PC-3 (cell line): ENCODE results near the gene CHTF8. TPM values are rescaled to one million over a fixed set of nuclear protein-coding genes. Genes with fewer than 3 reads are reported as not detected.

Source experiments
- ATAC-seq: fragments of 200-7000 bp; cut with Tn5 transposase; 2 replicates; pipeline ENCODE4 v1.9.1; 2020; ENCODE audit warnings: mild to moderate bottlenecking, moderate library complexity
- BruUV-seq: library from RNA; stranded (reverse); fragments of 400-500 nt; replicated peaks from 2 replicates; lab custom pipeline; 2021; lab: Mats Ljungman, UMichigan
- CTCF ChIA-PET: fragments of 300-600 bp; sonication (Branson Sonifier 250); formaldehyde crosslinking; loops from one replicate; lab custom pipeline; 2022; ENCODE audit warnings: antibody characterized with exemption; lab: Charles Lee
- POLR2A ChIA-PET: fragments of 300-600 bp; sonication (Branson Sonifier 250); formaldehyde crosslinking; loops from one replicate; lab custom pipeline; 2022; ENCODE audit warnings: antibody characterized with exemption; ENCODE audit not compliant: unreplicated experiment; lab: Charles Lee
- DNase-seq: peaks from one replicate; pipeline ENCODE4 v3.0.0-alpha.2; 2015
- H2AFZ ChIP-seq: fragments of 300-600 bp; sonication (generic); 2 replicates; pipeline ENCODE4 v1.6.0; 2016; ENCODE audit warnings: antibody characterized with exemption, low read length
- H3F3A ChIP-seq: fragments of 300-600 bp; sonication (generic); one replicate; pipeline ENCODE4 v1.6.0; 2017; ENCODE audit warnings: antibody characterized with exemption, low read length, control low read depth, mild to moderate bottlenecking; ENCODE audit not compliant: unreplicated experiment
- H3K27ac ChIP-seq: fragments of 300-600 bp; sonication (generic); 2 replicates; pipeline ENCODE4 v1.5.1; 2016; ENCODE audit warnings: mild to moderate bottlenecking, low read length
- H3K27me3 ChIP-seq: fragments of 300-600 bp; sonication (generic); 2 replicates; pipeline ENCODE4 v1.6.1; 2016; ENCODE audit warnings: low read length, mixed read lengths
- H3K36me3 ChIP-seq: fragments of 300-600 bp; sonication (generic); 2 replicates; pipeline ENCODE4 v1.6.1; 2016; ENCODE audit warnings: low read depth, mixed run types, low read length, mixed read lengths
- H3K4me1 ChIP-seq: fragments of 300-600 bp; sonication (generic); 2 replicates; pipeline ENCODE4 v1.5.1; 2016; ENCODE audit warnings: low read length; ENCODE audit not compliant: insufficient read depth
- H3K4me2 ChIP-seq: fragments of 300-600 bp; sonication (generic); 2 replicates; pipeline ENCODE4 v1.6.0; 2016; ENCODE audit warnings: low read length
- H3K4me3 ChIP-seq: fragments of 300-600 bp; sonication (generic); 2 replicates; pipeline ENCODE4 v1.5.1; 2016; ENCODE audit warnings: mild to moderate bottlenecking, low read length, mixed read lengths
- H3K79me2 ChIP-seq: fragments of 300-600 bp; sonication (generic); 2 replicates; pipeline ENCODE4 v1.6.1; 2017; ENCODE audit warnings: low read length, mixed read lengths
- H3K9ac ChIP-seq: fragments of 300-600 bp; sonication (generic); 2 replicates; pipeline ENCODE4 v1.6.0; 2016; ENCODE audit warnings: mild to moderate bottlenecking, low read length
- H3K9me2 ChIP-seq: fragments of 300-600 bp; sonication (generic); replicated peaks from 2 replicates; pipeline ENCODE4 v1.6.1; 2016; ENCODE audit warnings: mixed run types, low read length, mixed read lengths
- H3K9me3 ChIP-seq: fragments of 300-600 bp; sonication (generic); 2 replicates; pipeline ENCODE4 v1.6.1; 2016; ENCODE audit warnings: low read length, mixed read lengths
- H4K20me1 ChIP-seq: fragments of 300-600 bp; sonication (generic); 2 replicates; pipeline ENCODE4 v1.6.1; 2016; ENCODE audit warnings: low read length, mixed read lengths
- CTCF ChIP-seq: fragments of 300-600 bp; sonication (generic); conservative IDR thresholded peaks from 2 replicates; pipeline ENCODE4 v1.5.1; 2017; ENCODE audit warnings: antibody characterized with exemption, low read depth, mild to moderate bottlenecking, low read length
- EZH2 ChIP-seq: fragments of 300-600 bp; sonication (generic); IDR thresholded peaks from one replicate; pipeline ENCODE4 v1.6.1; 2017; ENCODE audit warnings: antibody characterized with exemption, mild to moderate bottlenecking, low read length; ENCODE audit not compliant: unreplicated experiment
- EZH2phosphoT487 ChIP-seq: fragments of 300-600 bp; sonication (generic); IDR thresholded peaks from 2 replicates; pipeline ENCODE4 v1.6.1; 2018; ENCODE audit warnings: mild to moderate bottlenecking, antibody characterized with exemption, low read length, borderline replicate concordance
- intact Hi-C: fragments of 100-400 bp; cut with micrococcal nuclease; formaldehyde crosslinking; loops from 2 replicates; pipeline ENCODE4 v1.9.0; 2023
- total RNA-seq: library from RNA; depleted of rRNA; stranded (reverse); fragments of >200 nt; gene quantifications from 2 replicates; pipeline ENCODE4 v1.2.3, GENCODE V29; 2014

The CHTF8 gene
- total RNA-seq, 1 experiment from 2014 or later, result 45.9 TPM

- no peak overlapping the region for H3K4me3 ChIP-seq
- H3K9me3 ChIP-seq, result no peaks in the 10 kb centered on the region
- H2AFZ ChIP-seq, result no peak overlapping the region
- intact Hi-C loops, result no loop called here
- H3K27ac ChIP-seq, result no peak overlapping the region
- POLR2A ChIA-PET, result no interaction called here
- H3K9me2 ChIP-seq, result no peaks in the 10 kb centered on the region
- H3K79me2 ChIP-seq, result peaks cover 3% of the 10 kb centered on the region; the same call in 1 of the 2 replicates
- no peak for TF ChIP-seq CTCF
- no peak for TF ChIP-seq EZH2phosphoT487
- TF ChIP-seq EZH2, result no peak
- no peaks in the 10 kb centered on the region for H3K36me3 ChIP-seq
- H3K9ac ChIP-seq, result no peak overlapping the region
- H3F3A ChIP-seq, result no peaks in the 10 kb centered on the region
- peaks cover 4% of the 10 kb centered on the region; the same call in 1 of the 2 replicates for H3K4me1 ChIP-seq
- CTCF ChIA-PET, result interaction anchor here (0.7 kb wide), 1 partner anchor 158 kb away, joined by 3 read pairs; no protein-coding TSS in a partner anchor
- ATAC-seq (no peak), DNase-seq (no peak)
- no peaks in the 10 kb centered on the region for H3K27me3 ChIP-seq
- no peak overlapping the region for H3K4me2 ChIP-seq
- H4K20me1 ChIP-seq, result no peaks in the 10 kb centered on the region
- BruUV-seq, result no TSS peak
These were observed 32.2 kb downstream of the CHTF8 start for GRCh38 chr16:69100071-69100691.

- ChIA-PET POLR2A (no interaction called here), CTCF (no interaction called here)
- intact Hi-C loops, result no loop called here
- Histone ChIP-seq H3K4me3 (no peak overlapping the region), H2AFZ (no peak overlapping the region), H3K27me3 (no peaks in the 10 kb centered on the region), H4K20me1 (no peaks in the 10 kb centered on the region), H3K4me1 (no peaks in the 10 kb centered on the region), H3K9ac (no peak overlapping the region), H3K9me2 (no peaks in the 10 kb centered on the region), H3K27ac (no peak overlapping the region), H3K36me3 (no peaks in the 10 kb centered on the region), H3K9me3 (no peaks in the 10 kb centered on the region), H3K4me2 (no peak overlapping the region), H3F3A (no peaks in the 10 kb centered on the region), H3K79me2 (no peaks in the 10 kb centered on the region)
- DNase-seq, result no peak
- TF ChIP-seq CTCF (no peak), EZH2phosphoT487 (no peak), EZH2 (no peak)
- ATAC-seq, result no peak
- BruUV-seq, result no TSS peak
These were observed 37.2 kb downstream of the CHTF8 start for GRCh38 chr16:69095193-69095592.

- Histone ChIP-seq H3K79me2 (no peaks in the 10 kb centered on the region), H2AFZ (no peak overlapping the region), H3K4me3 (no peak overlapping the region), H3K27me3 (no peaks in the 10 kb centered on the region), H3K9me2 (no peaks in the 10 kb centered on the region), H3K27ac (no peak overlapping the region), H3K9ac (no peak overlapping the region), H3K36me3 (no peaks in the 10 kb centered on the region), H3K4me2 (no peak overlapping the region), H4K20me1 (no peaks in the 10 kb centered on the region), H3F3A (no peaks in the 10 kb centered on the region), H3K9me3 (no peaks in the 10 kb centered on the region), H3K4me1 (no peaks in the 10 kb centered on the region)
- ChIA-PET CTCF (no interaction called here), POLR2A (no interaction called here)
- intact Hi-C loops, result no loop called here
- ATAC-seq (no peak), DNase-seq (no peak)
- TF ChIP-seq EZH2, result no peak
- TF ChIP-seq EZH2phosphoT487, result no peak
- TF ChIP-seq CTCF, result no peak
- BruUV-seq, result no TSS peak
These were observed 37.9 kb downstream of the CHTF8 start for GRCh38 chr16:69094501-69094900.
